ENCODE results near the gene MBD2.

Gene MBD2

GRCh38 chr18:54184836-54185235, 39.6 kb downstream of the MBD2 start:
- H3K4me3 ChIP-seq (IDR thresholded peaks at IDR 0.05; ENCODE audit: insufficient read depth, low read depth, low read length) = no peak overlapping the region
- no peaks in the 10 kb centered on the region for H4K20me1 ChIP-seq (ENCODE audit: insufficient read depth)
- H3K36me3 ChIP-seq (ENCODE audit: insufficient read depth) = peaks cover 13% of the 10 kb centered on the region
- peaks cover 75% of the 10 kb centered on the region; the same call in 1 of the 2 replicates for H3K79me2 ChIP-seq (ENCODE audit: insufficient read depth, low read depth)
- no peaks in the 10 kb centered on the region for H3K27me3 ChIP-seq (ENCODE audit: insufficient read depth, low read depth)
- peak overlapping the region; percentile 73; the same call in 1 of the 2 replicates for H3K27ac ChIP-seq
- H3K4me2 ChIP-seq = peak overlapping the region; percentile 89
- H2AFZ ChIP-seq (ENCODE audit: low read depth) = no peak overlapping the region
- TF ChIP-seq CTCF (conservative IDR thresholded peaks at IDR 0.05; ENCODE audit: low read depth, low read length) = no peak
- peaks cover 83% of the 10 kb centered on the region for H3K4me1 ChIP-seq (ENCODE audit: low read depth, poor library complexity, severe bottlenecking)
- no peak overlapping the region for H3K9ac ChIP-seq

- Histone ChIP-seq H4K20me1 (ENCODE audit: insufficient read depth) (0 out of 2 replicates have a peak, but pooled peaks cover under 1% of the 10 kb centered on the region), H3K27me3 (ENCODE audit: insufficient read depth, low read depth) (no peaks in the 10 kb centered on the region), H3K9ac (peak overlapping the region; percentile 17; the same call in 1 of the 2 replicates), H3K27ac (peak overlapping the region; percentile 73), H3K4me2 (peak overlapping the region; percentile 89), H3K79me2 (ENCODE audit: insufficient read depth, low read depth) (peaks cover 84% of the 10 kb centered on the region), H3K4me1 (ENCODE audit: low read depth, poor library complexity, severe bottlenecking) (peaks cover 94% of the 10 kb centered on the region), H2AFZ (ENCODE audit: low read depth) (no peak overlapping the region), H3K4me3 (IDR thresholded peaks at IDR 0.05; ENCODE audit: insufficient read depth, low read depth, low read length) (no peak overlapping the region), H3K36me3 (ENCODE audit: insufficient read depth) (peaks cover 15% of the 10 kb centered on the region)
- no peak for TF ChIP-seq CTCF (conservative IDR thresholded peaks at IDR 0.05; ENCODE audit: low read depth, low read length)
Measured at GRCh38 chr18:54183390-54183789, 41.1 kb downstream of the MBD2 start.

- H3K79me2 ChIP-seq (ENCODE audit: insufficient read depth, low read depth) = peaks cover 85% of the 10 kb centered on the region
- no peak overlapping the region for H2AFZ ChIP-seq (ENCODE audit: low read depth)
- H4K20me1 ChIP-seq (ENCODE audit: insufficient read depth) = 0 out of 2 replicates have a peak, but pooled peaks cover 6% of the 10 kb centered on the region
- H3K9ac ChIP-seq = no peak overlapping the region
- H3K4me1 ChIP-seq (ENCODE audit: low read depth, poor library complexity, severe bottlenecking) = peaks cover 92% of the 10 kb centered on the region
- peak overlapping the region; percentile 73; the same call in 1 of the 2 replicates for H3K27ac ChIP-seq
- peaks cover 8% of the 10 kb centered on the region; the same call in 1 of the 2 replicates for H3K36me3 ChIP-seq (ENCODE audit: insufficient read depth)
- H3K27me3 ChIP-seq (ENCODE audit: insufficient read depth, low read depth) = no peaks in the 10 kb centered on the region
- H3K4me2 ChIP-seq = peak overlapping the region; percentile 89; the same call in 1 of the 2 replicates
- H3K4me3 ChIP-seq (IDR thresholded peaks at IDR 0.05; ENCODE audit: insufficient read depth, low read depth, low read length) = no peak overlapping the region
- TF ChIP-seq CTCF (conservative IDR thresholded peaks at IDR 0.05; ENCODE audit: low read depth, low read length) = no peak
Measured at GRCh38 chr18:54181856-54182602, 42.4 kb downstream of the MBD2 start.

- no peak for TF ChIP-seq CTCF (conservative IDR thresholded peaks at IDR 0.05; ENCODE audit: low read depth, low read length)
- H3K9ac ChIP-seq = peak overlapping the region; percentile 5; the same call in 1 of the 2 replicates
- peaks cover 99% of the 10 kb centered on the region for H3K79me2 ChIP-seq (ENCODE audit: insufficient read depth, low read depth)
- no peak overlapping the region for H3K4me3 ChIP-seq (IDR thresholded peaks at IDR 0.05; ENCODE audit: insufficient read depth, low read depth, low read length)
- peak overlapping the region; percentile 79 for H3K4me2 ChIP-seq
- H4K20me1 ChIP-seq (ENCODE audit: insufficient read depth) = 0 out of 2 replicates have a peak, but pooled peaks cover 6% of the 10 kb centered on the region
- H3K36me3 ChIP-seq (ENCODE audit: insufficient read depth) = no peaks in the 10 kb centered on the region
- H3K27me3 ChIP-seq (ENCODE audit: insufficient read depth, low read depth) = no peaks in the 10 kb centered on the region
- no peak overlapping the region for H2AFZ ChIP-seq (ENCODE audit: low read depth)
- H3K27ac ChIP-seq = peak overlapping the region; percentile 54
- H3K4me1 ChIP-seq (ENCODE audit: low read depth, poor library complexity, severe bottlenecking) = peaks cover 80% of the 10 kb centered on the region
Measured at GRCh38 chr18:54173980-54174630, 50.4 kb downstream of the MBD2 start.
